Endothelial cell of umbilical vein (primary cell): ENCODE measurements around the gene IFRD2. TPM values are rescaled to one million over a fixed set of nuclear protein-coding genes. Genes with fewer than 3 reads are reported as not detected.

Experiments used
- BruUV-seq: library from RNA; stranded (reverse); fragments of 400-500 nt; replicated peaks from 2 replicates; lab custom pipeline; 2021; lab: Mats Ljungman, UMichigan
- CTCF ChIA-PET: fragments of 300-600, 350-600 bp; sonication (Branson Sonifier 250); formaldehyde crosslinking; loops from one replicate; lab custom pipeline; 2021; ENCODE audit warnings: antibody characterized with exemption, inconsistent platforms; lab: Charles Lee
- POLR2A ChIA-PET: fragments of 300-600, 350-600 bp; sonication (Branson Sonifier 250); formaldehyde crosslinking; loops from one replicate; lab custom pipeline; 2021; ENCODE audit warnings: antibody characterized with exemption, inconsistent platforms; lab: Charles Lee
- DNase-seq: peaks from one replicate; pipeline ENCODE4 v3.0.0-alpha.2; 2011; ENCODE audit warnings: low read depth, low spot score
- FAIRE-seq: peaks from 2 replicates; lab custom pipeline; 2011; peaks lifted over from hg19 to GRCh38; lab: Jason Lieb, UNC
- H2AFZ ChIP-seq: 2 replicates; pipeline ENCODE4 v1.6.0; 2012; ENCODE audit warnings: low read depth, low read length, control low read depth, inconsistent platforms
- H3K27ac ChIP-seq: 2 replicates; pipeline ENCODE4 v1.5.1; 2011; ENCODE audit warnings: low read depth, mild to moderate bottlenecking, control low read depth, low read length, moderate library complexity; ENCODE audit not compliant: insufficient read depth
- H3K27me3 ChIP-seq, 2 experiments: 2 replicates each; pipeline versions ENCODE4 v1.6.0 to v1.6.1; 2011; ENCODE audit warnings: low read length in 2 of 2, mixed read lengths in 1 of 2; ENCODE audit not compliant: control insufficient read depth in 2 of 2, insufficient read depth in 2 of 2
- H3K36me3 ChIP-seq, 2 experiments: 2 replicates in 1 of 2; 3 replicates in 1 of 2; pipeline ENCODE4 v1.5.1; 2011; ENCODE audit warnings: low read length in 2 of 2, mild to moderate bottlenecking in 1 of 2, moderate library complexity in 1 of 2; ENCODE audit not compliant: control insufficient read depth in 2 of 2, insufficient read depth in 2 of 2; ENCODE audit errors: extremely low read depth in 1 of 2
- H3K4me1 ChIP-seq: 3 replicates; pipeline ENCODE4 v1.5.1; 2011; ENCODE audit warnings: mild to moderate bottlenecking, low read length; ENCODE audit not compliant: control insufficient read depth, insufficient read depth; ENCODE audit errors: extremely low read depth
- H3K4me2 ChIP-seq: 2 replicates; pipeline ENCODE4 v1.6.1; 2011; ENCODE audit warnings: low read length, control low read depth, mixed read lengths; ENCODE audit not compliant: insufficient read depth
- H3K4me3 ChIP-seq, 3 experiments: fragments of 200-600 bp in 1 of 3; sonication (generic), shearing (Covaris generic) in 1 of 3; replicated peaks in 1 of 3; 2 replicates each; pipeline ENCODE4 v1.5.1; 2011 to 2016; ENCODE audit warnings: control low read depth in 3 of 3, low read length in 3 of 3, mild to moderate bottlenecking in 2 of 3, inconsistent platforms in 1 of 3, low read depth in 1 of 3, moderate library complexity in 1 of 3; ENCODE audit not compliant: insufficient read depth in 1 of 3
- H3K79me2 ChIP-seq: 2 replicates; pipeline ENCODE4 v1.6.0; 2012; ENCODE audit warnings: low read length, inconsistent platforms; ENCODE audit not compliant: control insufficient read depth, insufficient read depth
- H3K9ac ChIP-seq: replicated peaks from 2 replicates; pipeline ENCODE3; 2011; ENCODE audit warnings: low read length, control low read depth; ENCODE audit not compliant: insufficient read depth; ENCODE audit errors: extremely low read depth
- H3K9me1 ChIP-seq: replicated peaks from 3 replicates; pipeline ENCODE4 v1.6.0; 2011; ENCODE audit warnings: mild to moderate bottlenecking, low read length; ENCODE audit not compliant: control insufficient read depth, insufficient read depth; ENCODE audit errors: extremely low read depth
- H3K9me3 ChIP-seq: replicated peaks from 2 replicates; pipeline ENCODE4 v1.5.1; 2012; ENCODE audit warnings: low read length, inconsistent platforms; ENCODE audit not compliant: control insufficient read depth, insufficient read depth
- H4K20me1 ChIP-seq: replicated peaks from 2 replicates; pipeline ENCODE3; 2011; ENCODE audit warnings: mild to moderate bottlenecking, low read length; ENCODE audit not compliant: control insufficient read depth, insufficient read depth; ENCODE audit errors: extremely low read depth
- CTCF ChIP-seq, 2 donors: IDR thresholded peaks; 1 replicate in 1 of 2; 2 replicates in 1 of 2; pipeline ENCODE4 v1.5.1; 2011; ENCODE audit warnings: low read length in 2 of 2, mild to moderate bottlenecking in 2 of 2, moderate library complexity in 2 of 2, control low read depth in 1 of 2, inconsistent platforms in 1 of 2, low read depth in 1 of 2; ENCODE audit not compliant: insufficient read depth in 1 of 2; ENCODE audit errors: extremely low read depth in 1 of 2
- EZH2 ChIP-seq: IDR thresholded peaks from 2 replicates; pipeline ENCODE4 v1.6.1; 2012; ENCODE audit warnings: borderline replicate concordance, low read depth, mild to moderate bottlenecking, moderate library complexity, low read length, inconsistent platforms; ENCODE audit not compliant: severe bottlenecking
- FOS ChIP-seq: IDR thresholded peaks from 2 replicates; pipeline ENCODE4 v1.6.1; 2011; ENCODE audit warnings: mild to moderate bottlenecking, low read length, moderate library complexity, borderline replicate concordance; ENCODE audit not compliant: insufficient read depth
- GATA2 ChIP-seq: IDR thresholded peaks from 2 replicates; pipeline ENCODE4 v1.7.0; 2011; ENCODE audit warnings: low read depth, mild to moderate bottlenecking, moderate library complexity, mixed read lengths, low read length; ENCODE audit not compliant: insufficient read length, insufficient read depth
- JUN ChIP-seq: IDR thresholded peaks from 2 replicates; pipeline ENCODE4 v1.6.1; 2011; ENCODE audit warnings: borderline replicate concordance, low read depth; ENCODE audit not compliant: insufficient read length, insufficient read depth
- MYC ChIP-seq: IDR thresholded peaks from one replicate; pipeline ENCODE4 v1.6.1; 2011; ENCODE audit warnings: mild to moderate bottlenecking, low read depth, low read length
- POLR2A ChIP-seq: IDR thresholded peaks from 2 replicates; pipeline ENCODE4 v1.6.1; 2012; ENCODE audit warnings: low read depth, mild to moderate bottlenecking, control low read depth, low read length
- POLR2AphosphoS5 ChIP-seq: IDR thresholded peaks from 2 replicates; pipeline ENCODE4 v1.6.1; 2012; ENCODE audit warnings: low read depth, mild to moderate bottlenecking, control low read depth, low read length, moderate library complexity; ENCODE audit not compliant: insufficient read depth
- dilution Hi-C: fragments of 300-500 bp; cut with MboI; formaldehyde crosslinking; loops from one replicate; pipeline ENCODE4 v1.15.0; 2019; ENCODE audit warnings: low sequenced_read_pairs; ENCODE audit not compliant: extremely low pct_ligation_motif_present
- intact Hi-C: fragments of 100-400 bp; cut with micrococcal nuclease; formaldehyde crosslinking; loops from one replicate; pipeline ENCODE4 v1.10.0; 2022
- polyA plus RNA-seq, 4 experiments: library from polyadenylated mRNA; depleted of rRNA in 3 of 4; stranded (reverse) in 3 of 4; unstranded in 1 of 4; fragments of >200 nt; gene quantifications; 2 replicates each; pipeline versions ENCODE4 v1.2.1 to v1.2.3, GENCODE V29; 2011 to 2012; ENCODE audit warnings: missing spikeins in 1 of 4
- total RNA-seq: library from RNA; stranded (reverse); gene quantifications from 2 replicates; pipeline ENCODE4 v1.2.3, GENCODE V29; 2021
- TF ChIP-seq, protein P1 (sequence below): IDR thresholded peaks from 2 replicates; pipeline ENCODE4 v1.6.1; 2011; ENCODE audit not compliant: insufficient read depth, insufficient read length

The IFRD2 gene
- total and polyA plus RNA-seq, 2 donors (not counting 3 experiments of a cell fraction or from before 2014, with no cell fraction given): 99.4 to 111 TPM

DNA sequence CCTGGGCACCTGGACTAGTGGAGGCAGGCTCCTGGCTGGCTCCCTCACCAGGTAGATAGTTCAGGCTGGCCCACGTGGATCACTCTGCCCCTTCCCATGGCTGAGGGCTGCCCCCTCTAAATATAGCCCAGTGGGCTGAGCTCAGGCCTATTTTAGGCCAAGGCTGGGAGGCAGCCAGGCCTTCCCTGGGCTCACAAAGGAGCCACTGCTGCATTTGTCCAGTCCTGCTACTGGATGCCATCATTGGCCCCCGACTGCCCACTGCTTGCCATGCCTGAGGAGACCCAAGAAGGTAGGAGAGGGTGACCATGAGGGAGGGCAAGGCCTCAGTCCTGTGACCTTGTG, 13.4 kb downstream of the IFRD2 start, which contains the start of gene LSMEM2:
LSMEM2 (plus strand) TSS at position 208 of the 345 bp plus-strand sequence; CDS start at position 235, 27 bp downstream.
- H3K4me1 ChIP-seq: no peaks in the 10 kb centered on the region
- no peaks in the 10 kb centered on the region for H3K36me3 ChIP-seq
- no peak within 1 kb of the TSS for H3K4me2 ChIP-seq
- CTCF ChIA-PET: interaction anchor here (1.4 to 2.2 kb wide), 6 partner anchors 13 to 85 kb away, joined by 4 to 9 read pairs (median 6); partner anchors contain the start of genes GNAI2 and IFRD2
- dilution Hi-C loops (no loop called here), intact Hi-C loops (no loop called here)
- no peak within 1 kb of the TSS for H3K9ac ChIP-seq
- H3K27ac ChIP-seq: no peak within 1 kb of the TSS
- BruUV-seq: no TSS peak
- H3K9me1 ChIP-seq: no peaks in the 10 kb centered on the region
- FAIRE-seq (no peak), DNase-seq (no peak)
- no peaks in the 10 kb centered on the region for H3K79me2 ChIP-seq
- no peaks in the 10 kb centered on the region for H3K9me3 ChIP-seq
- no peak within 1 kb of the TSS for H2AFZ ChIP-seq
- H4K20me1 ChIP-seq: no peaks in the 10 kb centered on the region
- no peak within 1 kb of the TSS for H3K4me3 ChIP-seq
- peaks cover 18 to 21% of the 10 kb centered on the region in 2 experiments for H3K27me3 ChIP-seq
- POLR2A ChIA-PET: no interaction called here
- TF ChIP-seq MYC: no peak
- TF ChIP-seq CTCF (IDR thresholded peaks at IDR 0.05; ENCODE audit: extremely low read depth in 1 of 2, insufficient read depth in 1 of 2, low read depth in 1 of 2, low read length in 2 of 2): no peak

GRCh38 chr3:50278123-50278879, 13.9 kb downstream of the IFRD2 start:
- no peak overlapping the region for H3K27ac ChIP-seq
- H4K20me1 ChIP-seq: no peaks in the 10 kb centered on the region
- no peaks in the 10 kb centered on the region for H3K36me3 ChIP-seq
- no peak overlapping the region for H3K4me3 ChIP-seq
- no peak overlapping the region for H3K4me2 ChIP-seq
- BruUV-seq: no TSS peak
- CTCF ChIA-PET: interaction anchor here (1.4 to 1.9 kb wide), 4 partner anchors 14 to 52 kb away, joined by 4 to 9 read pairs (median 6); partner anchors contain the start of genes GNAI2 and IFRD2
- H3K27me3 ChIP-seq: peaks cover 18 to 21% of the 10 kb centered on the region in 2 experiments
- H3K9me3 ChIP-seq: no peaks in the 10 kb centered on the region
- no peak for TF ChIP-seq POLR2AphosphoS5
- no peak for TF ChIP-seq CTCF (IDR thresholded peaks at IDR 0.05; ENCODE audit: extremely low read depth in 1 of 2, insufficient read depth in 1 of 2, low read depth in 1 of 2, low read length in 2 of 2)
- no peak for TF ChIP-seq JUN
- TF ChIP-seq MYC: no peak
- TF ChIP-seq GATA2: no peak
- TF ChIP-seq EZH2: no peak
- no peak for TF ChIP-seq FOS
- TF ChIP-seq, protein P1, sequence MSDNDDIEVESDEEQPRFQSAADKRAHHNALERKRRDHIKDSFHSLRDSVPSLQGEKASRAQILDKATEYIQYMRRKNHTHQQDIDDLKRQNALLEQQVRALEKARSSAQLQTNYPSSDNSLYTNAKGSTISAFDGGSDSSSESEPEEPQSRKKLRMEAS: no peak
- TF ChIP-seq POLR2A: no peak
- POLR2A ChIA-PET: no interaction called here
- no peaks in the 10 kb centered on the region for H3K9me1 ChIP-seq
- intact Hi-C loops (no loop called here), dilution Hi-C loops (no loop called here)
- no peaks in the 10 kb centered on the region for H3K4me1 ChIP-seq
- no peaks in the 10 kb centered on the region for H3K79me2 ChIP-seq
- no peak overlapping the region for H3K9ac ChIP-seq
- DNase-seq (no peak), FAIRE-seq (no peak)
- no peak overlapping the region for H2AFZ ChIP-seq
